K562 (cell line): Measurements from ENCODE around the gene CREB3L2.

ENCODE experiments used
- CREB1 ChIP-seq, 2 experiments: sonication (generic) in 1 of 2; formaldehyde crosslinking in 1 of 2; IDR thresholded peaks; 2 replicates each; pipeline versions ENCODE4 v1.6.1 to v1.8.0; 2012 to 2022; ENCODE audit warnings: inconsistent platforms in 1 of 2, mild to moderate bottlenecking in 1 of 2, missing genetic modification reagents in 1 of 2, moderate library complexity in 1 of 2
- CTCF ChIP-seq, 3 experiments: IDR thresholded peaks in 2 of 3; conservative IDR thresholded peaks in 1 of 3; 2 replicates each; pipeline ENCODE4 v1.5.1; 2011 to 2012; ENCODE audit warnings: low read length in 3 of 3, mild to moderate bottlenecking in 3 of 3, control low read depth in 2 of 3, improper control_type of control experiment in 1 of 3, inconsistent platforms in 1 of 3, low read depth in 1 of 3, mixed read lengths in 1 of 3, moderate library complexity in 1 of 3; ENCODE audit not compliant: insufficient read depth in 2 of 3
- EP300 ChIP-seq: IDR thresholded peaks from 2 replicates; pipeline ENCODE4 v1.6.1; 2012; ENCODE audit warnings: low read length, improper control_type of control experiment
- JUND ChIP-seq, 2 experiments: IDR thresholded peaks; 2 replicates in 1 of 2; 3 replicates in 1 of 2; pipeline ENCODE4 v1.6.1; 2011; ENCODE audit warnings: borderline replicate concordance in 2 of 2, low read depth in 2 of 2, low read length in 2 of 2, improper control_type of control experiment in 1 of 2, missing biosample characterization in 1 of 2, missing genetic modification characterization in 1 of 2, missing genetic modification reagents in 1 of 2
- KLF13 ChIP-seq: fragments of 450-650 bp; IDR thresholded peaks from 2 replicates; pipeline ENCODE4 v1.6.1; 2016; ENCODE audit warnings: missing genetic modification characterization, low read depth, mild to moderate bottlenecking, missing compliant biosample characterization, moderate library complexity, borderline replicate concordance
- MLX ChIP-seq, 2 experiments: fragments of 450-650 bp in 1 of 2; sonication (generic) in 1 of 2; formaldehyde crosslinking; conservative IDR thresholded peaks; 2 replicates each; pipeline versions ENCODE4 v1.4.0 to v1.8.1; 2020 to 2022; ENCODE audit warnings: mild to moderate bottlenecking in 1 of 2, missing genetic modification reagents in 1 of 2
- NR2C1 ChIP-seq, 2 experiments: fragments of 450-650 bp; IDR thresholded peaks; 2 replicates each; pipeline ENCODE4 v1.6.1; 2017; ENCODE audit warnings: mild to moderate bottlenecking in 2 of 2, antibody characterized with exemption in 1 of 2, inconsistent platforms in 1 of 2, missing compliant biosample characterization in 1 of 2, missing genetic modification characterization in 1 of 2
- POLR2AphosphoS5 ChIP-seq: IDR thresholded peaks from 2 replicates; pipeline ENCODE4 v1.6.1; 2011; ENCODE audit warnings: mild to moderate bottlenecking, low read depth, low read length, moderate library complexity; ENCODE audit not compliant: control insufficient read depth, insufficient read depth
- SREBF2 ChIP-seq: sonication (generic); formaldehyde crosslinking; IDR thresholded peaks from 2 replicates; pipeline ENCODE4 v1.4.0; 2020; ENCODE audit warnings: mild to moderate bottlenecking, missing genetic modification reagents
- U2AF1 ChIP-seq: fragments of 200-400 bp; formaldehyde crosslinking; optimal IDR thresholded peaks from 2 replicates; pipeline ENCODE3; 2017; ENCODE audit warnings: mild to moderate bottlenecking, low read depth, low read length, moderate library complexity

- TF ChIP-seq KLF13 (tag) (no peak), U2AF1 (no peak), NR2C1 (IDR thresholded peaks at IDR 0.05) (peak; percentile 69), NR2C1 (tag; IDR thresholded peaks at IDR 0.05) (peak; percentile 63; the same call in 1 of the 2 replicates), JUND (IDR thresholded peaks at IDR 0.05; ENCODE audit: borderline replicate concordance, low read depth, low read length) (0 out of 2 replicates have a peak, but pooled peaks have one; percentile 11), JUND (tag; IDR thresholded peaks at IDR 0.05; ENCODE audit: borderline replicate concordance, low read depth, low read length) (peak; percentile 54; the same call in 2 of the 3 replicates), CTCF (IDR thresholded peaks at IDR 0.05 in 2 of 3, conservative IDR thresholded peaks at IDR 0.05 in 1 of 3; ENCODE audit: insufficient read depth in 2 of 3, low read depth in 1 of 3, low read length in 3 of 3) (no peak), EP300 (peak; percentile 42), POLR2AphosphoS5 (no peak), SREBF2 (CRISPR knock-in tag) (no peak), MLX (CRISPR knock-in tag; conservative IDR thresholded peaks at IDR 0.05) (no peak), CREB1 (IDR thresholded peaks at IDR 0.05) (no peak), CREB1 (CRISPR knock-in tag; IDR thresholded peaks at IDR 0.05) (no peak)
These were observed 65.9 kb downstream of the CREB3L2 start for GRCh38 chr7:137935884-137936508.
